Renal cortex interstitium (tissue), 11 donors: ENCODE measurements around the gene SLC25A43. TPM values are rescaled to one million over a fixed set of nuclear protein-coding genes. Genes with fewer than 3 reads are reported as not detected.
A peak's percentile ranks its signal among the peaks of the same experiment; 100 is the strongest.
"Not testable (repeated sequence)": the region's sequence is repeated elsewhere in the genome, so short reads cannot be mapped to it uniquely, and the experiment has no call there.

ENCODE experiments used
- DNase-seq, 11 donors: peaks; one replicate each; pipeline ENCODE4 v3.0.0-alpha.2; 2013; ENCODE audit warnings: low read depth in 9 of 11, low spot score in 4 of 11; ENCODE audit errors: extremely low read depth in 1 of 11
- polyA plus RNA-seq, 3 donors: library from polyadenylated mRNA; unstranded; fragments of 120-200 nt; gene quantifications; one replicate each; pipeline ENCODE4 v1.2.1, GENCODE V29; 2013; ENCODE audit not compliant: insufficient read length in 3 of 3

The SLC25A43 gene
- polyA plus RNA-seq, 3 donors = 6.0 to 7.1 (median 6.5) TPM

DNA sequence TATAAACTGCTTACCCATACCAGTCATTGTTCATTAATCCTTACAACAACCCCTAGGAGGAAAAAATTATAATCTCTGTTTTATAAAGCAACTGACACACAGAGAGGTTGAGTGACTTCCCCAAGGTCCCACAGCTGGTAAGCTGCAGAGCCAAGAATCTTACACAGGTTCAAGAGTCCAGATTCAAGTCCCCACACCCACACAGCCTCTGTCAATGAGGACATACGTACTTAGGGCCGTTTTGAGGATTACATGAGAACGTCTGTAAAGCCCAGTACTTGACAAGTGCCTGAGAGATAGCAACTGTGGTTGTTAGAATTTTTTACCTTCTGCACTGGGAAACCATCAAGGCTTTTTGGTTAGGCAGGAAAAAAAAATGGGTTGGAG lies 556 bp upstream of the SLC25A43 start:
- no peak for DNase-seq

DNA sequence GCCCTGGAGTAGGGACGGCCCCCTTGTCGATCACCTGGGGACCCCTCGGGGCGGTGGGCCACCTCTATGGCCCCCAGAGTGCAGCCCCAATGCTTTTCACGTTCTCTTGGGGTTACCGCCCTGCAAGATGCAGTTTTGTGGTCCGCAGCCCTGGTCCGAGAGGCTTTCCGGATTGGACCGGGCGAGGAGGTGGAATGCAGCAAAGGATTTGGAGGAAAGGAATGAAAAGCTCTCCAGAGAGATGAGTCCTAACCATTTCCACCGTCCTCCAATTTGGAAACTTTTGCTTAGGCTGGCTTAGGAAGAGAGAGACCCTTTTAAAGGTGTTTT lies 601 bp downstream of the SLC25A43 start:
- DNase-seq = no peak

DNA sequence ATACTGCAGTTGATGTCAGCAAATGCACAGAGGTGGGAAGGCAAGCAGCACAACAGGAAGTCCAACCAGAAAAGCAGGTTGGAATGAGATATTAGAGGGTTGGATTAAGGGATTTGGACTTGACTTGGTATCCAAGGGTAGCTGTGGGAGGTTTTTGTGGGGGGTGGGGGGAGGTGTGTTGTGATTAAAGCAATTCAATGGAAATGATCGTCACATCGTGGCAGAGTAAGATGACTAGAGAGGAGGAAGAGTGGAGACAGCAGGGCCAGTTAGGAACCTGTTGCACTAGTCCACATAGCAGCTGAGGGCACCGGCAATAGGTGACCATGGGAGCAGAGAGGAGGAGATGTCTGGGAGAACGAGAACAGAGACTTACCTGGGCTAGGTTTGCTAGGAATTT lies 2.4 kb downstream of the SLC25A43 start:
- no peak for DNase-seq

DNA sequence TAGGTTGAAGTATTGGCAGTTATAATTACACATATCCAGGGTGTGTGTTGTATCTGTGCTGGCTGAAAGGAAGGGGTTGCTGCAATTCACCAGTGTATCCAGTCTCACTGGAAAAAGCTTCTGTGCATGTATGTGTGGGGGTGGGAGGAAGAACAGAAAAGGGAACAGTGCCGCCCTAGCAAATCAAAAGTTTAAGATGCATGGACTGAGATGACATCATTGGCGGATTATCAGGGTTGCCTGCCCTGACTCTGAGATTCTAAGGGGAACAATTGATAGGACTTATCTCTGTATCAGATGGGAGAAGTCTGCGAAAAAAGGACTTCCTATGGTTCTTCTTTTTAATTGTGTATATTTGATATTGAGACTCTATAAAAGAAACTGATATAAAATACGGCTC lies 3.5 kb downstream of the SLC25A43 start:
- no peak for DNase-seq

DNA sequence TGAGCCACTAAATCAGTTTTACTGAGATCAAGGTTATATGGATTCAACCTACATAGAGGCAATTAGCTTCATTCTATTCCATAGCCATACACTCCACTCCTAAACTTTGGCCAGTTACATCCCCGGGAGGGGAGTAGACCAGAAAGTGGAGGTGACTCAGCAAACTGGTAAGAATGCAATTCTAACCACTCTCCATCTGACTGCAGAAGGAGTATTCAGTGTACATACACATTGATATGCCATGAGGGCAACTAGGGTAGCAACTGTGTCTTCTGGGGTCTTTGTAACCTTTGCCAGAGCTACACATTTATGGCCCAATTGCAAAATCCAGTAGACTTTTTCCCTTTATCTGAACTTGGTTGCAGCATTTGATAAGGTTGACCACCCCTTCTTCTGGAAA lies 7.6 kb downstream of the SLC25A43 start:
- DNase-seq = no peak

DNA sequence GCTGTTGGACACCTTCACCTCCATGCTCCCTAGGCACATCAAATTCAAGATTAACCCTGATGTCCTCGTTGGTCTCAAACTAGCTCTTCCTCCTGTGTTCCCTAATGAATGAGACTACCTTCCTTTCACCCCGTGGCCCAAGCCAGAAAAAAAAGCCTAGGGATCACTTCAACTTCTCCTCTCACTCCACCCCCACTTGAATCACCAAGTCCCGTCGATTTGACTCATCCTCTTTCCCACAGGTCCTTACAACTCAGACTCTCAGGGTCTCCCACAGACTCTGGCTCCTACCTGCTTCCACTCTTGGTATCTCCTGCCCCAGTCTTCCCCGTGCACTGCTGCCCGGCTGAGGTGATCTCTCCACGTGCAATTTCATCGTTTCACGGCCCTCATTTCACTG lies 8.5 kb downstream of the SLC25A43 start:
- no peak for DNase-seq

DNA sequence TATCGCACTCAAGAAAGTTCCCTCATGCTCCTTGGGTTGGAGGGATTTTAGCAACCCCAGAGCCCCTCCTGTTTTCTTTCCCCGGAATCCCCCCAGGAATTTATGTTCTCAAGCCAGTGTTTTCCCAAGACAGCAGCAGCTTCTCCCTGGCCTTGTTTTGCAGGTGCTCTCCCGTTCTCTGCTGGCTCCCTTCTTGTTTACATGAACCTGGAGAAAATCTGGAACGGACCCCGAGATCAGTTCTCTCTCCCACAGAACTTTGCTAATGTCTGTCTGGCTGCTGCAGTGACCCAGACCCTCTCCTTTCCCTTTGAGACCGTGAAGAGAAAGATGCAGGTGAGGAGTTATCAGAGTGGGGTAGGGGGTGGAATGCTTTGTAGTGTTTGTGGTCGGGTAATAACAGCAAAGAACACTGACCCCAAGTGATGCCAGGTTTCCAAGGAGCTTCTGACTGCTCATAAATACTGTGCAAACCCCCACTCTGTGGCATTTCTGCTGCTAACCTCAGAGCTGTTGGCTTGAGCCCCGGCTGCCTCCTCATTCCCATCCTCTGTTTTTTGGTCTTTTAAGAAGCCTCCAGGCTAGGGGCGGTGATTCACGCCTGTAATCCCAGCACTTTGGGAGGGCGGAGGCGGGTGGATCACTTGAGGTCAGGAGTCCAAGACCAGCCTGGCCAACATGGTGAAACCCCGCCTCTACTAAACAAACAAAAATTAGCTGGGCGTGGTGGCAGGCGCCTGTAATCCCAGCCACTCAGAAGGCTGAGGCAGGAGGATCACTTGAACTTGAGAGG lies 11.1 kb downstream of the SLC25A43 start:
- no peak for DNase-seq

DNA sequence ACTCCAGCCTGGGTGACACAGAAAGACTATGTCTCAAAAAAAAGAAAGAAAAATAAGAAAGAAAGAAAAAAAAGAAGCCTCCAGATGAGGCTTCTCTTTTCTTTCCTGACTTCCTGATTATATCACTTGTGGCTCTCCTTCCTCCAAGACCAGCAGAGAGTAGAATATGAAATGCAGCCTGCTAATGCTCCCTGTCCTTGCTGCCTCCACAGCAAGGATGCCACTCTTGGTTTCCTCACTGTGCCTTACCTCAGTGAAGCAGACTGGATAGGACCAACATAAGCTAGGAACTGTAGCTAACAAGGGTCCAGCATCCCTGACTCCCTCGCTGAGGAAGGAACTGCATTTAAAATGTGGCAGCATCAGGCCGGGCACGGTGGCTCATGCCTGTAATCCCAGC lies 11.7 kb downstream of the SLC25A43 start:
- no peak for DNase-seq

DNA sequence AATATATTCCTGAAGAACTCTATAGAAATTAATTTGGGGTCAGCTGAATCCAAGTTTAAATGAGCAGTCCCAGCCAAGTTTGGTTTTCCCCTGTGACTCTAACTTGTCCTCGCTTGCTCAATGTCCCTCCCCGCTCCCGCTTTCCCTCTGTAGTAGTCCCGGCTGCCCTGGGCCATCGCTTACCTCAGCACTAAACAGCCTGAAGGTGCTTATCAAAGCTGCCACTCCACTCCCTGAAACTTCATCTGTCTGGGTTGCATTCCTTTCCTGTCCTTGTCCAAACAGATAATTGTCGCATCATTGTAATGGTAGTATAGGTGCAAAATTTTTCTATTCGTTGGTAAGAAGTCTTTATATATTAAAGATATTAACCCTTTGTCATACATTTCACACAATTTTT lies 12.8 kb downstream of the SLC25A43 start:
- no peak for DNase-seq

DNA sequence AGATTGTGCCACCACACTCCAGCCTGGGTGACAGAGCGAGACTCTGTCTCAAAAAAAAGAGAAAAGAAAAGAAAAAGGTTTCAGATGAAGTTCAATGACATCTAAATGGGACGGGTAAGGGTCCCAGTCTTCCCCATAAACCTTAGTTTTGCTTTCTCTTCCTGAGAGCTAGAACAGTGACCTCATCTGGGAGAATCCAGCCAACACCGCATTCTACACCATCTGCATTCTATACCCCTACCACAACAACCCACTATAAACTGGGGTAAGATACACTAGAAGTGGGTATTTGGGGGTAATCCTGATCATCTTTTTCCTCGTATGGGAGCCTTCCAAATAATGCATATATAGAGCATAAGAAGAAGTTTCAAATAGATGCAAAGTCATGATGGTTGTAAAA lies 18.2 kb downstream of the SLC25A43 start:
- no peak for DNase-seq

DNA sequence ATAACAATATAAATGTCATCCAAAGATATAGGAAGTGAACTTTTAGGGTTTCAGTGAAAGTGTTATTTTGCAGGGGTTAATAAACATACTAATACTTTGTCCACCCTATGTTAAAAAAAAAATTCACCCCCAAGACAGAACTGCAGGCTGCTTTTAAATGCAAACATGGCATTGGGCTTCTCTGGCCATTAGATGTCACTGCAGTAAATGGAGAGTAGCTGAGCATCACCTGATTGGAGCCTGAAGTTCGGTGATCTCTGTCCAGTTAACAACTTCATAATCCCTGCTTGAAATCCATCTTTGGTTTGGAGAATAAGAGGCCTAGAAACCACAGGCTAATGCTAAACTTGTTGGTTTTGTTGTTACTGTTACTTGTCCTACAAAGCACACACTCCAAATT lies 18.7 kb downstream of the SLC25A43 start:
- no peak for DNase-seq

DNA sequence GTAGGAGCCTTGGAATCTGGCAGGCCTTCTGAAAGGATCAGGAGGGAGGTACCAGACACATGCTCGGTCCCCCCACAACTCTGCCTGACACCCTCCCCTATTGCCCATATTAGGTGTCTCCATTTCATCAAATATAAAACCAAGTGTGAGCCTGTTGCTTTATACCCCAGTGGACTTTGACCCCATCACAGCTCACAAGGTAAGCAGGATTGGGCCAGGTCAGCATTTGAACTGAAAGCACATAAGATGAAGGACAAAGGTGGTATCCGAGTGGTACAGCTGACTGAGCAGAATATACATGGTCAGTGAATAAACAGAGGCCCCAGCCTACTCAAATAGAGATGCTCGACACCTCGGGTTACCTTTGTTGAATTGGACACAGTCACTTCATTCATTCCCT lies 20.0 kb downstream of the SLC25A43 start:
- peak in 1 of 11 donors; percentile 14 for DNase-seq

DNA sequence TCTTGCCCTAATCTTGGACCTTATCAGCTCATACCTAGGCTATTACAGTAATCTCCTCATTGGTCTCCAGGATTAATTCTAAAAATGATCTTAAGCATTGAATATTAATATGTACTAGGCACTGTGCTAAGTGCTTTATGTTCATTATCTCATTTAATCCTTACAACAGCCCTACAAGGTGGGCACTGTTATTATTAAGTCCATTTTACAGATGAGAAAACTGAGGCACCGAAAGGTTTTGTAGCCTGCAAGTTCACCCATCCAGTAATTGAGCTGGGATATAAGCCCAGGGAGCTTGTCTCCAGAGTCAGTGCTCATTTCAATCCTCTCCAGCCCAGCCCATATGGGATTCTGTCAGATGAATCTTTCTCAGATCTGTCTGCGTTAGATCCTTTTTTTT lies 20.8 kb downstream of the SLC25A43 start:
- DNase-seq = no peak

DNA sequence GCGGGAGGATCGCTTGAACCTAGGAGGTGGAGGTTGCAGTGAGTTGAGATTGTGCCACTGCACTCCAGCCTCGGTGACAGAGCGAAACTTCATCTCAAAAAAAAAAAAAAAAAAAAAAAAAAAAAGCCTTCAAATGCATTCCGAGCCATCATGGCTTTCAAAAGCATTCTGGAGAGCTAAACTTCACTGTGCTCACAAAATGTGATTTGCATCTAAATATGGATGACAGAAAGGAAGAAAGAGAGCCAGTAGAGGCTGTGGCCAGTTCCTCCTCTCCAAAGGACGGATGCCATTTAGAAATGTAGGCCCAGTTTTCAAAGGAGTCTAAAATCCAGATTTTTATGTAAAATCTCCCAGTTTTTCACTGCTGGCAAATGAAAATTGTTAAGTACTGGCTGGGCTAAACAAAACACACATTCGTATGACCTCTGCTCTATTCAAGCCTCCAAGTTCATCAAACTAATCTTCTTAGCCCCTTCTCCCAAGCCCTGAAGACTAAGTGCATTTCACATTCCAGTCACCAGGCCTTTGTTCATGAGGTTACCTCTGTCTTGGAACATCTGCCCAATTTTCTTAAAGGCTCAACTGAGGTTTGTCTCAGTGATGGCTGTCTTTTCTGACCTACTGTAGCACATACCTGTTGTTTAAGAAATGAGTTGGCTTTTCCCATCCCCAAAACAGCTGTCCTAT lies 22.0 kb downstream of the SLC25A43 start:
- no peak for DNase-seq

DNA sequence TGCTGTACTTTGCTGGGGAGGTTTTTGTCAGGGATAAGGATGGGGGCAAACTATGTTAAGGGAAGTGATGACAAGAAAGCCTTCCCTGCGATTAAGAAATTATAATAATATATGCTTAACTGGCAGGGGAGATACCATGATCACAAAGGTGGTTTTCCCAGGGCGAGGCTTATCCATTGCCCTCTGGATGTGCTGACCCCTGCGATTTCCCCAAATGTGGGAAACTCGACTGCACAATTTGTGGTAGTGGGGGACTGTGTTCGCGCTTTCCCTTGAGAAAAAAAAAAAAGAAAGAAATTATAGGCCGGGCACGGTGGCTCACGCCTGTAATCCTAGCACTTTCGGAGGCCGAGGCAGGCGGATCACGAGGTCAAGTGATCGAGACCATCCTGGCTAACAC lies 24.5 kb downstream of the SLC25A43 start:
- DNase-seq = no peak

DNA sequence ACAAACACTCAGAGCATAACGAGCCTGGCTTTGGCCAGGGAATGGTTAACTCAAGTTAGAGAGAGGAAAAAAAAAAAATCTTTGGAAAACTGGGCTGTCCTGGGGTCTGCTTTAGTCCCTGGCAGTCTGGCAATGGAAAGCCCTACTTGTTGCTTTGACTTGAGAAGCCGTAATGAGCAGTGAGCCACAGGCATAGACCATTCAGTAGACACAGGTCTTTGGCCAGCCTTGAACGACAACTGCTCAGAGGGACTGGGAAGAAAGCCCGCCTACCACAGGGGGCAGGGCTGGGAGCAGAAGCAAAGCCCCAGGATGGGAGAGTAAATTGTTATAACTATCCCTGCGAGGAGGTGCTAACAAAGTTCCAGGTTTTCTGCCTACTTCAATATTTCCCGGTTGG lies 25.9 kb downstream of the SLC25A43 start:
- DNase-seq = no peak

DNA sequence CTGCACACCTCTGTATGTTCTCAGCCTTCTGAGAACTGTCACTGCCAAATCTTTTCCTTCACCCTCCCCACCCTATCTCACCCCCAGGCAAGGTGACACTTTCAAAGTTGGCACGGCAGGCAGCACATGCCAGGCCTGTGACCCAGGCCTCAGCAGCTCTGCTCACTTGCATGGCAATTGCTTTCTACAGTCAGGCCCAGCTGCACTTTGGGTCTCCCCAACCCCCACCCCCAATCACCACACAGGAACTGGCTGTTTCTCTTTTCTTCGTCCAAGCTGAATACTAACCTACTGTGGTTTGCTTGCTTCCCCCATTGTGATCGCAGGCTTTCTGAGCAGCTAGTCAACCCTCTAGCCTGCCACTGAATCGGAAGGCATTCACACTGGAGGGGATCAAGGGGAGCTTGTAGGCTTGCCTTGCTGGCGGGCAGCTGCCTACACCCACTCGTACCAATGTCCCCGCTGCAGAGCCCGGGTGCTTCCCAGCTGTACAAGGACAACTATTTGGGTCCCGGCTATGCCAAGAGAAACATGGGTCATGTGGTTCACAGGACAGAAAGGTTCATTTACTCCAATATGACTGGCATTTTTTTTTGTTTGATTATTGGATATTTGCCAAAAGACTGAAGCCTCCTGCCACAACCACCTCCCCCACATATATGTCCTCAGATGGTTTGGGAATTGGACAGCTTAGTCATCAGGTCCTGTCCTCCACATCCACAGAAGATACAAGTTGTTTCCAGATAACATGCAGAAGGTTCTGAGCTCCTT lies 28.1 kb downstream of the SLC25A43 start:
- no peak for DNase-seq

DNA sequence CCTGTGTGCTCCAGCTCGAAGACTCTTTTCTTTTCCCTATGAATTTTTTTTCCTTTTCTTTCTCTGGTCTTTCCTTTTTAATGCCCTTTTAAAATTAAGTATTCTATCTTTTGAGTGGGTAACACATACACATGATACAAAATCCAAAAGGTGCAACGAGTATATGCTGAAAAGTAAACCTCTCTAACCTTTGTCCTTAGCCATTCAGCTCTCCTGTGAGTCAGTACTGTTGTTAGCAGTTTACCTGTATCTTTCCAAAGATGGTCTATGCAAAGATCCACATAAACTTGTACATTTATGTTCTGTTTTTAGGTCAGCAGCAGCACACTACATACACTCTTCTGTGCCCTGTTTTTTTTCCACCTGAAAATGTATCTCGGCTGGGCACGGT lies 28.7 kb downstream of the SLC25A43 start:
- no peak for DNase-seq

DNA sequence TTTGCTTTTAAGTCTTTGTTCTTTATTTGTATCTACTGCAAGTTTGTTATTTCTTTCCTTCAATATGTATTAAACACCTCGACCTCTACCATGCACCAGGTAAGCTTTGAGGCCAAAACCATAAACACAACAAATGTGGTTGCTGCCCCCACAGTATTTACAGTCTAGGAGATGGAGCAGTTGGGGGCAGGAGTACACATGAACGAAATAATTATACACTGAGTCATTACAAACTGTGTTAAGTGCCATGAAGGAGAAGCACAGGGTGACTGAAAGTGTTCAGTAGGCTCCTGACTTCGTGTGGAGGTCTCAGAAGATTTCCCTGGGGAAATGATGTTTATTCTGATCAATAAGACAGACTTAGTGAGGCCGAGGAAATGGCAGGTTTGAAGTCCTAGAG lies 30.3 kb downstream of the SLC25A43 start:
- DNase-seq = no peak

DNA sequence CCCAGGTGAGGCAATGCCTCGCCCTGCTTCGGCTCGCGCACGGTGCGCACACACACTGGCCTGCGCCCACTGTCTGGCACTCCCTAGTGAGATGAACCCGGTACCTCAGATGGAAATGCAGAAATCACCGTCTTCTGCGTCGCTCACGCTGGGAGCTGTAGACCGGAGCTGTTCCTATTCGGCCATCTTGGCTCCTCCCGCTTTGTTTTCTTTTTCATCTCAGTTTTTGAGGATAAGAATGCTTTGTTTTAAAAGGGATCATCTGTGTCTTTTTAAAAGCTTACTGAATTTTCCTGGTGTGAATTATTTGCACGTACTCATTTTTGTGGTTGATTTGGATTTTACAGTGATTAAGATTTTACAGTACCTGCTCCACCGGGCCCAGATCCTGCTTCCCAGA lies 42.2 kb downstream of the SLC25A43 start:
- DNase-seq = not testable (repeated sequence)
